Measurements from ENCODE around the gene ZNF638. TPM values are rescaled to one million over a fixed set of nuclear protein-coding genes. Genes with fewer than 3 reads are reported as not detected.

The ZNF638 gene
- total RNA-seq, 1 donor from 2014 or later = 79.5 TPM

DNA sequence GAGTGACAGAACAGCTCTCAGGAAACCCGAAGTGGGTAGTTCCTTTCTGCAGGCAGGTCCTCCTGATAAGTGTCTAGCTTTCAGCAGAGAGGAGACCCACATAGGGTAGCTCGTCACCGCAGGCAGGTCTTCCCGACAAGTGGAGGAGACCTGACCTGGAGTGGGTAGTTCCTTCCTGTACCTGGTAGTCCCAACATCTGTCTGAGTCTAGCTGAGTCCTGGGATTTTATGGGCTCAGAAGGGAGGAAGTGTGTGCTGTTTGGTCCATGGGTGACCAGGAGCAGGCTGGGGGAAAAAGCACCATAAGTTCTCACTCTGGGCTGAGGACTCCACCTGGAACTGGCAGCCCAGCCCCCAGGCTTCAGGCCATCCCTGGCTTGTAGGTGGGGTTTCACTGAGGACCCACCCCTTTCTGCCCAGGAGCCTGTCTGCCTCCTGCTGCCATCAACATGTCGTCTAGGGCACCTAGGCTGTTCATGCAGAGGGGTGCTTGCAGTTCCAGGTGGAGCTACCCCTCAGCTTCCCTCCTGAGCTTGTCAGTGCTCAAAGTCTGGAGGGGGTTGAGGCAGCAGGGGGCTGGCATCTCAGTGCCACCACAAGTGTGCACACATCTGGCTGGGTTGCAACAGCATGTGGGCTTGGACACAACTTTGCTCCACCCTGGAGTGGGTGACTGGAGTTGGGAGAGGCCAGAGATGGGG lies 131.2 kb downstream of the ZNF638 start:
- intact Hi-C loops (cut with DNase I) = no loop called here
- no peak for DNase-seq (ENCODE audit: low spot score)

DNA sequence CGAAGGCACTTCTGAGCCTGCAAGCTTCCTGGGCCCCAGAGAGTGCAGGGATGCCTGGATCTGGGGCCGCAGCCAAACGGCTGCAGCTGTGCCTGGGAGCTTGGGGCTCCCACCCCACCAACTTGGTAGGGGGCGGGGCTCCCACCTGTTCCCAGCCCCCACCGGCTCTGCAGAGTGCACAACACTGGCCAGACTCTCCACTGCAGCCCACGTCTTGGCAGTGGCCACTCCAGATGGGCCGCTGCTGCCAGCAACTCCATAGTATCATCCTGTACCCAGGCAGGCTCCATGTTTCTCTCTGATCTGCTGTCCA lies 131.7 kb downstream of the ZNF638 start:
- peak; percentile 73 for DNase-seq (ENCODE audit: low spot score)
- intact Hi-C loops (cut with DNase I) = no loop called here

DNA sequence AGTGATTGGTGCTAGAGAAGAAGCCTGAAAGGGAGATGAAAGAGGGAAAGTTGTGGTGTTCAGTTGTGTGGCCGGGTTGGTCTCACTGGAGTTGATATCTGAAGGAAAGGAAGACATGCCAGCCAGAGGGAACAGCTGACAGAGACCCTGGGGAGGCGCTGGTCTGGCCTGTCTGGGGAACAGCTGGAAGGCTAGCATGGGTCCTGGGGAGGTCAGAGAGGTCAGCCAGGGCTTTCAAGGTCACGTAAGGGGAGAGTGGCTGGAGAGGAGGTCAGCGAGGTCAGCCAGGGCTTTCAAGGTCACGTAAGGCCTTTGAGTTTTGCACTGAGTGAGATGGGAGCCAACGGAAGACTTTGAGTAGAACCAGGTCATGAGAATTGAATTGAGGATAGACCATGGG lies 132.8 kb downstream of the ZNF638 start:
- intact Hi-C loops (cut with DNase I) = no loop called here
- peak; percentile 35 for DNase-seq (ENCODE audit: low spot score)

DNA sequence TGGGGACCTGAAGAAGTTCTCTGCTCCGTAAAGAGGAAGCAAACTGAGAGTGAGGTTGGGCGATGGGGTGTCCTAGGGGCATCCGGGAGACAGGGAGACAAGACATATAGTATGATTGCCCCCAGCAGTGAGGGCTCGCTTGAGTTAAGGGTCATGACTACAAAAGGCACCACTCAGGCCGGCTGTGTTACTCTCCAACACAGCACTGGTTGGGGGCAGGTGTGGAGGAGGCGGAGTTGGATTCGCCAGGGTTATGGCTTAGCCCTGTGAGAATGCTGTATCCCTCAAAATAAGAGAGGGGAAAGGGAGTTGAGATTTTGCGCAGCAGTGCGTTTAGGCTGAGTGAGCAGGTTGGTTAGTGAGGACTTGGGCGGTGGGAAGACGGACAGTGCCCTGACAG lies 133.8 kb downstream of the ZNF638 start:
- DNase-seq (ENCODE audit: low spot score) = peak; percentile 26
- intact Hi-C loops (cut with DNase I) = no loop called here

DNA sequence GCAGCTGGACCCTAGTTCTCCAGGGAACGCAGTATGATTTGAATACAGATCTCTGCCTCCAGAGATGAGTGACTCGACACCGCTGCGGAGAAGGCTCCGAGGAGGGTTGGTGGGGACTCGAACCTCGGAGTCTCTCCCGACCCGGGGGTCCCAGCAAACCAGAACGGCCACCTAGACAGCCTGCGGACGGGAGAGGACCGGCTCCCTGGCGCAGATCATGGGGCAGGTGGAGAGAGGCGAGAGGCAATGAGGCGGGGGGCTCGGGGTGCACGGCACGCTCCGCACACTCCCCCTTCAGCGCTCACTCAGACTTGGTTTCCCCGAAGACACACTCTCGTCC lies 134.3 kb downstream of the ZNF638 start:
- no peak for DNase-seq (ENCODE audit: low spot score)
- intact Hi-C loops (cut with DNase I) = no loop called here

DNA sequence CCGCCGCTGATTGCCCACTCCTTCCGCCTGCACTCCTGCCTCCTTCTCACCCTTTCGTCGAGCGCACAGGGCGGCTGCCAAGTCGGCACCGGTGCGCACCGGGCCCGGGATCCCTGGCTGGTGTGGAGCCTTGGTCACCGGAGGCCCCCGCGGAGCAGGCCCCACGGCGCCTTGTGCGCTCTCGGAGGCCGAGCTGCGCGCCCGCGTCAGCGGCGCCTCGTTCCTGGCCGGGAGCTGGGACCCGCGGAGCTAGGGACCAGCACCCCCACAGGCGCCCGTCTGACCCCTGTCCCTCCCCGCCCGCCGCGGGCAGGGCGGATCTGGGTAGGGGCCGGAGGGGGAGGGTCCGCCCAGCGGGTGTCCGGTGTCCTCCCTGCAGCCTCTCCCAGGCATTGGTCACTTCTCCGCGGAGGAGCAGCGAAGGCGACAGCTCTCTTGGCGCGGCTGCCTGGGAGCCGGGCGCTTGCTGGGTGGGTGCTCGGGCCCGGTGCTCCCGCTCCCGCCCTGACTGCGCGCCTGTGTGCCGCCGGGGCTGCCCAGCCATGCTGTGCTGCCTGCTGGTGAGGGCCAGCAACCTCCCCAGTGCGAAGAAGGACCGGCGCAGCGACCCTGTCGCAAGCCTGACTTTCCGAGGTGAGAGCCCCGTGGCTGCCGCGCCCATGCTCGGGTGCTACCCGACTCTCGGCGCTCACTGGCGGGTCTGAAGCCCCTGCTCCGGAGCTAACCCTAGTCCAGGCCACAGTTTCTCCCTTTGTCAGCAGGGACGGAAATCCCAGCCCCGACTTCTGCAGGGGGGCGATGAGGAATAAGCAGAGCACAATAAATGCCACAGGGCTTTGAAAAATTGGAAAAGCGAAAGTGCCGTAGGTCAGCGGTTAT lies 135.0 kb downstream of the ZNF638 start:
- intact Hi-C loops (cut with DNase I) = no loop called here
- peak; percentile 90 for DNase-seq (ENCODE audit: low spot score)

DNA sequence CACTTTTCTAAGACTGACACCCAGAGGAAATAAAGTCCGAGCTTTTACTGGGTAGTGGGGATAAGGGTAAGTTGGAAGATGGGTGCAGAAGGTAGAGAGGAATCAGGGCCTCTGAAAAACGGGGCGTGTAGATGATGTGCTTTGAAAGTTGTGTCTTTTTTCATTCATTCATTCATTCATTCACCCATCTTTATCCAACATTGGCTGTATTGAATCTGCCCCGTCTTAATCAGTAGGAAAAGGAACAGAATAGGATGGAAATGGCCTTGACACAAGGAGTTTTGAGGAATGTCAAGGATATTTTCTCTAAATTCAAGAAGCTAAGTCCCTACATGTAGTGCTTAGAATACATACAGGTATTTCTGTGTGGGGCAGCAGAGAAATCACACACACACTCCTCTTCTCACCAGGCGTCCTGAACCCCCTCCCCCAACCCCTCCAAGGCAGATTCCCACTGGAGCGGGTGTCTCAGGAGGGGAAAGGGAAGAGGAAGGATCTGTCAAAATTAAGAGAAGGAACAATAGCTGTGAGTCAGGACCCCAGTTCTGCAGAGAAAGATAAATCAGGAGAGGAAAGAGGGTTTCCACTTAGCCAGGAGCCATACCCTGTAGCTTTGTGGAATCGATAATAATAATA lies 135.7 kb downstream of the ZNF638 start:
- intact Hi-C loops (cut with DNase I) = no loop called here
- peak; percentile 39 for DNase-seq (ENCODE audit: low spot score)

DNA sequence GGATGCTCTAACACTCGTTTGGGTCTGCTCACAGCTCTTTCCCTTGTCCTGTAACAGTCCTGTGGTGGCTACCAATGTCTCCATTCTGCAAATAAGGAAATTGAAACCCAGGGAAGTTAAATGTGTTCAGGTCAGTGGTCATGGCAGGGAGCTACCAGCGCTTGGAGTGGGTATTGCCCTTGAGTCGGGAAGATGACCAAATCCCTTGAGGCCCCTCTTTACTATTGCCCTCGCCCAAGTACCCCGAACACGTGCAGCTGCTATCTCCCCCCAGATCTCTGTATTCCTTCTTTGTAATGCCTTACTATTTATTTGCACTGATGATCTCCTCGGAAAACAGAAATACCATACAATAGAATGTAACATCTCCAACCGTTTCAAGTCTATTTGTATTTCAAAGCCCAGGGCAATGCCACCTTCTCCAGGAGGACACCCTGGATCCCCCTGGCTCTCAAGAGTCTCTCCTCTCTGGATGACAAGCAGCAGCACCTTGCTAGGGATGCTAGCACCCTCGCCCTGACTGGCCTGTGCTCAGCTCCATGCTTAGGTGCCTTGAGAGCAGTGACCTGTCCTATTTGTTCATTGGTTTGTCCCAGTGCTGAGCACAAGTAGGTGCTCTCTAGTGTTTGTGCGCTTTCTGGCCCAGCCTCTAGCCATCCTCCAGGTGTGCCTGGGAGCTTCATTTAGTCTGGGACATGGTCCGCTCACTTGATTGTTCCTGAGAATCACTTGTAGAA lies 136.9 kb downstream of the ZNF638 start:
- intact Hi-C loops (cut with DNase I) = no loop called here
- peak; percentile 66 for DNase-seq (ENCODE audit: low spot score)

DNA sequence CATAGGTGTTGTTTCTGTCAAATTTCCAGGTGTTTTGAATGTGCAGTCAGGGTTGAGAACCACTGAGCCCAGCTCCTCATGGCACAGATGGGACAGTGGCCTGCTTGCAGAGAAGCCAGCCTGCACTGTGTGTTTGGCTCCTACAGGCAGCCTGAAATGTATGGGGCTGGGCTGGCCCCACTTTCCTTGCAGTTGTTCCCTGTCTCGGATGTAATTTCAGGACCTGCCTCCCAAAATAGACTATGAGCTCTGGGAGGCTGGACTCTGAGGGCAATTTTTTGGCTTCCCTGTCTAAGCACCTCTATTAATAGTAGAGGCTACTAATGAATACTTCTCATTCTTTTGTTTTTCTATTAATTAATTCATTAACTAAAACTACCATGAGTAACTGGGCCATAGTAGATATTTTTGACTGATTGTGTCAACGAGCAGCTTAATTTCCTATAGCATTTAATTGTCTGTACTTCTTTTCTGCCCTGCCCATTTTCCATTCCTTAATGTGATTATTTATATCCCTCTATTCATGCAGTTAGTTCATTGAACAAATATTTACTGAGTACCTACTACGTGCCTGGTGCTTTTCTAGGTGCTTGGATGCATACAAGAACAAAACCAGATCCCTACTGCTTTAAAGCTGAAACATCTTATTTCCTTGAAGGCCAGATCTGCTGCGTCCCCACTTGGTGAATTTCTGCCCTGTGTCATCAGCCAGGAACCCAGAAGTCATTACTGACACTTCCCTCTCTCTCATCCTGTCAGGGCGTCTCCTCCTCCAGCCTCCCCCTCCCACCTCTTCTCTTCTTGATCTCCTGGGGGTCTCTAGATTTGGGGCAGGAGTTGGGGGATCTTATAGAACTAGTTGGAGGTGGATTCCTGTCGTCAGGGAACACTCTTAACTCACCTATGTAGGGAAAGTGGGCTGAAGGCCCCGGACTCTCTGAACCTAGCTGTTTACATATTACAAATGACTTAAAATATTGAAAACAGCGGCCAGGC lies 138.1 kb downstream of the ZNF638 start:
- intact Hi-C loops (cut with DNase I) = loop anchor here (10.0 kb wide), 1 partner anchor 135 kb away; no protein-coding TSS in a partner anchor
- DNase-seq (ENCODE audit: low spot score) = peak; percentile 78

DNA sequence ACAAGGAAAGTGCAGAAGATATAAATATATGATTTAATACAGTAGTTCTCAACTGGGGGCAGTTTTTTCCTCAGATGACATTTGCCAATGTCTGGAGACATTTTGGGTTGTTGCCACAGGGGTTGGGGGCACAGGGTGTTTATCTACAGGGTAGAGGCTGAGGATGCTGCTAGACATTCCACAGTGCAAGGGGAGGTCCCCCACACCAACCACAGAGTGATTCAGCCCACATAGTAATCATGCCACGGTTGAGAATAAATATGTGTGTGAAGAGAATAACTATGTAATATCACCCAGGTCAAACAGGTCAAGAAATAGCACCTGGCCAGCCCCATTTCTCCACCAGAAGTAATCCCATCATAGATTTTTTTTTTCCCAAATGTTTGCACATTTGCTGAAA lies 139.7 kb downstream of the ZNF638 start:
- intact Hi-C loops (cut with DNase I) = loop anchor here (10.0 kb wide), 1 partner anchor 134 kb away; no protein-coding TSS in a partner anchor
- no peak for DNase-seq (ENCODE audit: low spot score)

DNA sequence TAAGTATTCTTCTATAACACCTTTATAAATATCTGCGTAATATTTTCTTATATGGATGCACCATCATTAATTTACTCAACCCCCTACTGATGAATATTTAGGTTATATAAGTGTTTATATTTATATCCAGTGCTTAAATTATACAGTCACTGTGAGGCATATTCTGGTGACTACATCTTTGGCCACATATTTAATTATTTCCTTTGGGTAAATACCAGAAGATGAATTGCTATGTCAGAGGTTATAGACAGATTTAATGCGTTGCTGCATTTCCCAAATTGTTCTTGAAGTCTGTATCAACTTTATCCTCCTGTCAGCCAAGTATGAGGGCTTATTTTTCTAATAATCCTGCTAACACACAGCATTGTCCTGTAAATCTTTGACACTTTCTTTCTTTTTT lies 140.4 kb downstream of the ZNF638 start:
- no peak for DNase-seq (ENCODE audit: low spot score)
- intact Hi-C loops (cut with DNase I) = loop anchor here (10.0 kb wide), 1 partner anchor 133 kb away; no protein-coding TSS in a partner anchor

DNA sequence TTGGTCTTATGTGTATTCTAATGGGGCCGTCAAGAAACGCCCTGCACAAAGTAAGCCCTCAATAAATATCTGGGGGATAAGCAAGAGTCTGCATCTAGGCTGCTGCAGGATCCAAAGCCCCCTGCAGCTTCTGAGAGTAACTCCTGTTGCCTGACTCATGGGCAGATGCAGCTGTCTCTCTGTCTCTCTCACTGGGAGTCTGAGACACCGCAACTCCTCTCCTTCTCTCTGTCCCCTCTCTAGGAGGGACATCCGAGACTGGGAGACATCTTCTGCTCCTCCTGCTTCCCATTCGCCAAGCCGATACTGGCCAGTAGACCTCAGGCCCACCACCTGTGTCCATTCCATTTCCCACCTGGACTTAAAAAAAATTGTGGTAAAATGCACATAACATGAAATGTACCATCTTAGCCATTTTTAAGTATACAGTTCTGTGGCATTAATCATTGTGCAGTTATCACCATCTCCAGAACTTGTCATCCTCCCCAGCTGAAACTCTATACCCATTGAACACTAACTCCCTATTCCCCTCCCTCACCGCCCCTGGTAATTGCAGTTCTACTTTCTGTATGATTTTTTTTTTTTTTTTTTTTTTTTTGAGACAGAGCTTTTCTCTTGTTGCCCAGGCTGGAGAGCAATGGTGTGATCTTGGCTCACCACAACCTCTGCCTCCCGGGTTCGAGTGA lies 141.9 kb downstream of the ZNF638 start:
- peak; percentile 19 for DNase-seq (ENCODE audit: low spot score)
- intact Hi-C loops (cut with DNase I) = loop anchor here (2.0 to 10.0 kb wide), 2 partner anchors 27 to 131 kb away; no protein-coding TSS in a partner anchor

DNA sequence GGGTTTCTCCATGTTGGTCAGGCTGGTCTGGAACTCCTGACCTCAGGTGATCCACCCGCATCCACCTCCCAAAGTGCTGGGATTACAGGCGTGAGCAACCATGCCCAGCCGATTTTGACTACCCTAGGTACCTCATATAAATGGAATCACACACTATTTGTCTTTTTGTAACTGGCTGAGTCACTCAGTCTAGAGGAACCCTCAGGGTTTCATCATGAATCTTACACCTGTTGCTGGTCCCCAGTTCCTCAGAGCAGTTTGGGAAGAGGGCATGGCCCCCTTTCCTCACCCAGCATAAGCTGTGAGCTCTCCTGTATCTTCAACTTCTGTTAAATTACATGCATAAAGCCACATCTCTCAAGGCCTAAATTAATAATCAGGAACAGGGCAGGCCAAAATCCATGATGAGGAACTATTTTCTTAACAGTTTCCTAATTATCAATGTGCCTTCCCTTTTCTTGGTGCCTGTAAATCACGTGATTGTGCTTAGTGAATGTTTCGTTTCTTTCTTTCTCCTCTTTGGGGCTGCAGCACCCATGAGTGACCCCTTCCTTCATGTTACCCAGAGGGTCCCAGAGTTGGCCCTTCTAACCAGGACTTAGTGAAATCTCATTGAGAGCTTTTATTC lies 142.6 kb downstream of the ZNF638 start:
- intact Hi-C loops (cut with DNase I) = loop anchor here (2.0 to 10.0 kb wide), 2 partner anchors 27 to 131 kb away; no protein-coding TSS in a partner anchor
- peak; percentile 72 for DNase-seq (ENCODE audit: low spot score)

DNA sequence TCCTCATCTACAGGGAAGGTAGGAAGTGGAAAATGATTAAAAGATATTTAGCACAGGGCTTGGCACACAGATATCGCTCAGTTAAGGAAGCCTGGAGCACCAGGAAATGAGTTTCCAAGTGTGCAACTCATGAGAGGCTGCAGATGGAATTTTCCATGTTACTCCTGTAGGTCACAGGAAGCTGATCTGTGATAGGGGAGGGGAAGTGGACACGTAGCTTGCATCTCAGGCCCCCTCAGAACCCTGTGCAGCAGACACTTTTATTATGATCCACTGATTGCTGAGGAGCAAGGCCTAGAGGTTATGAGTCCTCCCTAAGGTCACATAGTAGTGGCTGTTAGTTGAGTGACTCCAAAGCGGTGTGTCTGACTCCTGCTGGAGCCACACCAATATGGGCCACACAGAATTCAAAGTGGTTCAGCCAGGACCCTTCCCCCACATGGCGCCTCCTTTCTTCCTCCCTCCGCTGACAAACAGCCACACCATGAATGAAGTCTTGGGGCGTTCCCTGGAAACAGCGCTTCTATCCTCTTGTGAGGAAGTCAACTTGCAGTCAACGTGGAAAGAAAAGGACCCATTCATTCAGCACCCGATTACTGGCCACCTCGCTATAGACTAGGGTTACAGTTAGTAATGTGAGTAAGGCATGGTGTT lies 143.3 kb downstream of the ZNF638 start:
- peak; percentile 81 for DNase-seq (ENCODE audit: low spot score)
- intact Hi-C loops (cut with DNase I) = loop anchor here (2.0 to 10.0 kb wide), 2 partner anchors 26 to 130 kb away; no protein-coding TSS in a partner anchor

DNA sequence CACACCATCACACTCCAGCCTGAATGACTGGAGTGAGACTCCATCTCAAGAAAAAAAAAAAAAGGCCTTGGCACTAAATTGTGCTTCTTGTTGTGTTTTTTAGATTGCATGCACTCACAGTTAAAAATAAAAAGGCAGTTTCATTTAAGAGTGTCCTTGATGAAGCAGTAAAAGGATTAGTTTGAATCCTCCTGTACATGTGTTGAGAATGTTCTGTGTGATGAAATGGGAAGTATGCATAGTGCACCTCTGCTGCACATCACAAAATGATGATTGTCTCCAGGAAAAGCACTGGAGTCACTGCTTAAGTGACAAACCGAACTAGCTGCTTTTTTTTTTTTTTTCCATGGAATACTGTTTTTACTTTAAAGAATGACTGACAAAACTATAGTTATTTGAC lies 144.9 kb downstream of the ZNF638 start:
- intact Hi-C loops (cut with DNase I) = loop anchor here (10.0 kb wide), 1 partner anchor 128 kb away; no protein-coding TSS in a partner anchor

DNA sequence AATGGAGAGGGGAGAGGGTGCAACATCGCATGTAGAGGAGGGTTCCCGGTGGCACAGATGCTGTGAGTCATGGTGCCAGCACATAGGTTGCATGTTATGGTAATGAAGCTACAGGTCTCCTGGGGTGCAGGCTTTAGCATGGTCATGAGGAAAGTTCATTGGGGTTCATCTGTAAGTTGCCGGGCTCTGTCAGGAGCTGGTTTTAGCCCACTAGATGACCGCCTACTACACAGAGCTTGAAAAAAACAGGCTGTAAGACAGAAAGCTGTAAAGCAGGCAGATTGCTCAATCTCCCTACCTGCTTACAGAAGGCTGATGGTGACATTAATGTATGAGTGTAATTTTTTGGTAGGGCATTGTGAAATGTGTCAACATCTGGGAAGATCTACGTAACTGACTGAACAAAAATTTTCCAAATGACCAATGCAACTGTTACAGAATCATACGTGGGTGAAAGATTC lies 145.7 kb downstream of the ZNF638 start:
- no peak for DNase-seq (ENCODE audit: low spot score)
- intact Hi-C loops (cut with DNase I) = loop anchor here (10.0 kb wide), 1 partner anchor 128 kb away; no protein-coding TSS in a partner anchor

More for the DNA sequence above, 144.9 kb downstream of the ZNF638 start:
- no peak for DNase-seq (ENCODE audit: low spot score)

DNA sequence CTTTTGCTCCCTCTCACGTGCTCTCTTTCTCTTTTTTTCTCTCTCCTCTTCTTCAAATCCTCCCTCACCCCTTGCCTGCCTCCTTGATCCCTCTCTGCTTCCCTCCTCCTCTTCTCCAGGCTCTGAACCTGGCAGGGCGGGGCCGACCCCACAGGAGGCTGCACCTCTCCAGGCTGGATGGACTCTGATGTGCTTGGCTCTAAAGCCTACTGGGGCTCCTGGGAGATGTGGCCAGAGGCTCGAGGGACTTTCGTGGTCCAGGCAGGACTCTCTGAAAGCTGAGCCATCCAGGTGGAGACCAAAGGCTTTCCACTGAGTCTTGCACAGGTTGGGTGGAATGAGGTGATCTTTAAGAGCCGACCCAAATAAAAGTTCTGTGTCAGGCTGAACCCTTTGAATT lies 147.2 kb downstream of the ZNF638 start:
- DNase-seq (ENCODE audit: low spot score) = no peak
- intact Hi-C loops (cut with DNase I) = loop anchor here (10.0 kb wide), 1 partner anchor 126 kb away; no protein-coding TSS in a partner anchor

Data from cardiac septum (tissue), 1 donor.